ENCODE measurements around the gene MNS1. TPM values are rescaled to one million over a fixed set of nuclear protein-coding genes. Genes with fewer than 3 reads are reported as not detected.
"Not testable (repeated sequence)": the region's sequence is repeated elsewhere in the genome, so short reads cannot be mapped to it uniquely, and the experiment has no call there.

MNS1 gene
- total and polyA plus RNA-seq, 2 donors (not counting 1 experiment from before 2014, with no cell fraction given), result not detected

DNA sequence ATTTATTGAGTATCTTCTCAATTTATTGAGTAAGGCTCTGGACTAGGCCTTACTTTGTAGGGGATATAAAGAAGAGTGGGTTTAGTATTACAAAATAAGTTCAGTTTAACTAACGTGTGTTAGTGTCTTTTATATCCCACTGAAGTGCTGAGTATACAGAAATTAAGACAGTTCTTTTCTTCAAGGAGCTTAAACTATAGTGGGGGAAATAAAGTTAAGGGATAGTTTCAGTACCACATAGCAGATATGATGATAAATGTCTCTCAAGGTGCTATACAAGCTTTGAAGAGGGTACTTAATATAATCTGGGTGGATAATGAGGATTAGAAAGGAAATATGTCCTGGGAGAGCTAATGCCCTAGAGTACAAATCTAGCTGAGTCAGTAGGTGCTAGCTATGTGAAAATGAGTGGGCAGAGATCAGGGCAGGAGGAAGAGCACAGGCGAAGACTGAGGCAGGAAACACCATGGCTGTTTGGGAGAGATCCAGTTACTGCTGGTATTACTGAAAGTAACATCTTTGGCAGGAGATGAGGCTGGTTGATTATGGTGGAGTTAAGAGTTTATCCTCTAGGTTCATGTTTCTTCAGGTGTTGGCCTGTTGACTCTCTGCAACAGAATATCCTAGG is 53.7 kb downstream of the MNS1 start:
- Histone ChIP-seq H3K4me3 (ENCODE audit: control extremely low read depth in 1 of 5, extremely low read depth in 1 of 5, insufficient read depth in 1 of 5, low read depth in 2 of 5, low read length in 4 of 5) (no peak overlapping the region), H3K4me1 (ENCODE audit: control insufficient read depth in 2 of 2, insufficient read depth in 2 of 2, low read length in 2 of 2) (no peaks in the 10 kb centered on the region), H3K4me2 (replicated peaks; ENCODE audit: low read depth, low read length, poor library complexity, severe bottlenecking) (no peak overlapping the region), H3K36me3 (replicated peaks in 1 of 2; ENCODE audit: control extremely low read depth in 1 of 2, control insufficient read depth in 1 of 2, extremely low read depth in 1 of 2, insufficient read depth in 2 of 2, low read length in 1 of 2) (no peaks in the 10 kb centered on the region), H3K27me3 (replicated peaks in 1 of 4; ENCODE audit: control extremely low read depth in 1 of 4, control insufficient read depth in 3 of 4, insufficient read depth in 4 of 4, low read length in 3 of 4) (no peaks in the 10 kb centered on the region), H3K79me2 (ENCODE audit: control insufficient read depth, insufficient read depth, low read length) (no peaks in the 10 kb centered on the region), H3K27ac (ENCODE audit: low read length in 2 of 2) (no peak overlapping the region), H4K20me1 (ENCODE audit: control insufficient read depth, insufficient read depth, low read length, poor library complexity, severe bottlenecking) (no peaks in the 10 kb centered on the region), H3K9me3 (ENCODE audit: control extremely low read depth in 1 of 3, control insufficient read depth in 2 of 3, insufficient read depth in 1 of 3, low read length in 2 of 3) (peaks cover 0 to under 1% (median 0%) of the 10 kb centered on the region in 3 donors), H2AFZ (ENCODE audit: insufficient read depth, low read depth, low read length, poor library complexity, severe bottlenecking) (no peak overlapping the region), H3K9ac (ENCODE audit: low read length) (no peak overlapping the region)
- no peak for TF ChIP-seq EZH2 (IDR thresholded peaks at IDR 0.05; ENCODE audit: borderline replicate concordance, insufficient read depth, low read depth, low read length, poor library complexity, severe bottlenecking)
- TF ChIP-seq, protein P1, sequence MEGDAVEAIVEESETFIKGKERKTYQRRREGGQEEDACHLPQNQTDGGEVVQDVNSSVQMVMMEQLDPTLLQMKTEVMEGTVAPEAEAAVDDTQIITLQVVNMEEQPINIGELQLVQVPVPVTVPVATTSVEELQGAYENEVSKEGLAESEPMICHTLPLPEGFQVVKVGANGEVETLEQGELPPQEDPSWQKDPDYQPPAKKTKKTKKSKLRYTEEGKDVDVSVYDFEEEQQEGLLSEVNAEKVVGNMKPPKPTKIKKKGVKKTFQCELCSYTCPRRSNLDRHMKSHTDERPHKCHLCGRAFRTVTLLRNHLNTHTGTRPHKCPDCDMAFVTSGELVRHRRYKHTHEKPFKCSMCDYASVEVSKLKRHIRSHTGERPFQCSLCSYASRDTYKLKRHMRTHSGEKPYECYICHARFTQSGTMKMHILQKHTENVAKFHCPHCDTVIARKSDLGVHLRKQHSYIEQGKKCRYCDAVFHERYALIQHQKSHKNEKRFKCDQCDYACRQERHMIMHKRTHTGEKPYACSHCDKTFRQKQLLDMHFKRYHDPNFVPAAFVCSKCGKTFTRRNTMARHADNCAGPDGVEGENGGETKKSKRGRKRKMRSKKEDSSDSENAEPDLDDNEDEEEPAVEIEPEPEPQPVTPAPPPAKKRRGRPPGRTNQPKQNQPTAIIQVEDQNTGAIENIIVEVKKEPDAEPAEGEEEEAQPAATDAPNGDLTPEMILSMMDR (IDR thresholded peaks at IDR 0.05), result no peak
- no peaks in the 10 kb centered on the region for H3K4me1 Mint-ChIP-seq
- intact Hi-C loops (cut with micrococcal nuclease), result no loop called here
- POLR2A ChIA-PET, result no interaction called here
- CTCF ChIA-PET, result no interaction called here
- WGBS (ENCODE audit: insufficient coverage), result 100% methylated on average over 1 of the region's 2 CpGs
- no peak overlapping the region for H3K27ac Mint-ChIP-seq
- H3K27me3 Mint-ChIP-seq, result no peaks in the 10 kb centered on the region
- H3K4me3 Mint-ChIP-seq, result no peak overlapping the region
- DNase-seq (no peak), ATAC-seq (ENCODE audit: low read depth) (no peak)
- H3K9me3 Mint-ChIP-seq (ENCODE audit: insufficient read depth), result no peaks in the 10 kb centered on the region

DNA sequence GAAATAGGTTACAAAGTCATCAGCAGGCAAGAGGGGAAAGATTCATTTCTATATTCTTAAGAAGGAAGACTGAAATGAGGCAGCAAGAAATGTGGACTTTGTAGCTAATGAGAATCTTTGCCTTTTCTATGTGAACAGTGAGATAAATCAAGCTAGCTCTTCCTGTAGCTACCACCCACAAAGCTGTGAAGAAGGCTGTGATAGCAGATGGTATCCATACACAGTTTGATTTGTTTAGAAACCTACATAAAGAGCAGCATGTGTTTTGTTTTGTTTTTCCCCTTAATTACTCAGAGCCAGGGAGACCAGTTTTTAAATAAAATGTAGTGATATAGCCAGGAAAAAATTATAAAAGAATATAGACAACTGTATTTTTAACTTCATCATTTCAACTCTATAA is 54.2 kb downstream of the MNS1 start:
- H4K20me1 ChIP-seq (ENCODE audit: control insufficient read depth, insufficient read depth, low read length, poor library complexity, severe bottlenecking), result no peaks in the 10 kb centered on the region
- H3K79me2 ChIP-seq (ENCODE audit: control insufficient read depth, insufficient read depth, low read length), result no peaks in the 10 kb centered on the region
- H3K4me1 Mint-ChIP-seq, result no peaks in the 10 kb centered on the region
- no peak overlapping the region for H3K4me3 ChIP-seq (ENCODE audit: control extremely low read depth in 1 of 5, extremely low read depth in 1 of 5, insufficient read depth in 1 of 5, low read depth in 2 of 5, low read length in 4 of 5)
- no peak overlapping the region for H3K9ac ChIP-seq (ENCODE audit: low read length)
- H3K27ac Mint-ChIP-seq, result no peak overlapping the region
- no peak overlapping the region for H3K27ac ChIP-seq (ENCODE audit: low read length in 2 of 2)
- H3K4me1 ChIP-seq (ENCODE audit: control insufficient read depth in 2 of 2, insufficient read depth in 2 of 2, low read length in 2 of 2), result no peaks in the 10 kb centered on the region
- H3K9me3 Mint-ChIP-seq (ENCODE audit: insufficient read depth), result no peaks in the 10 kb centered on the region
- TF ChIP-seq, protein P1 (IDR thresholded peaks at IDR 0.05), result no peak
- TF ChIP-seq EZH2 (IDR thresholded peaks at IDR 0.05; ENCODE audit: borderline replicate concordance, insufficient read depth, low read depth, low read length, poor library complexity, severe bottlenecking), result no peak
- peaks cover 0 to 1% (median 0%) of the 10 kb centered on the region in 3 donors for H3K9me3 ChIP-seq (ENCODE audit: control extremely low read depth in 1 of 3, control insufficient read depth in 2 of 3, insufficient read depth in 1 of 3, low read length in 2 of 3)
- H2AFZ ChIP-seq (ENCODE audit: insufficient read depth, low read depth, low read length, poor library complexity, severe bottlenecking), result no peak overlapping the region
- intact Hi-C loops (cut with micrococcal nuclease), result no loop called here
- CTCF ChIA-PET, result no interaction called here
- ATAC-seq (ENCODE audit: low read depth) (no peak), DNase-seq (no peak)
- no peaks in the 10 kb centered on the region for H3K36me3 ChIP-seq (replicated peaks in 1 of 2; ENCODE audit: control extremely low read depth in 1 of 2, control insufficient read depth in 1 of 2, extremely low read depth in 1 of 2, insufficient read depth in 2 of 2, low read length in 1 of 2)
- POLR2A ChIA-PET, result no interaction called here
- no peaks in the 10 kb centered on the region for H3K27me3 Mint-ChIP-seq
- H3K4me3 Mint-ChIP-seq, result no peak overlapping the region
- no peak overlapping the region for H3K4me2 ChIP-seq (replicated peaks; ENCODE audit: low read depth, low read length, poor library complexity, severe bottlenecking)
- H3K27me3 ChIP-seq (replicated peaks in 1 of 4; ENCODE audit: control extremely low read depth in 1 of 4, control insufficient read depth in 3 of 4, insufficient read depth in 4 of 4, low read length in 3 of 4), result no peaks in the 10 kb centered on the region

DNA sequence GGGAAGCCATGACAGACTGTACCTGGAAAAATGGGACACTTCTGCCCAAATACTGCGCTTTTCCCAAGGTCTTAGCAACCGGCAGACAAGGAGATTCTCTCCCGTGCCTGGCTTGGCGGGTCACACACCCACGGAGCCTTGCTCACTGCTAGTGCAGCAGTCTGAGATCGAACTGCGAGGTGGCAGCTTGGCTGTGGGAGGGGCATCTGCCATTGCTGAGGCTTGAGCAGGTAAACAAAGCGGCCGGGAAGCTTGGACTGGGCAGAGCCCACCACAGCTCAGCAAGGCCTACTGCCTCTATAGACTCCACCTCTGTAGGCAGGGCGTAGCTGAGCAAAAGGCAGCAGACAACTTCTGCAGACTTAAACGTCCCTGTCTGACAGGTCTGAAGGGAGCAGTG is 65.7 kb downstream of the MNS1 start:
- H2AFZ ChIP-seq (ENCODE audit: insufficient read depth, low read depth, low read length, poor library complexity, severe bottlenecking); H3K36me3 ChIP-seq (replicated peaks in 1 of 2; ENCODE audit: control extremely low read depth in 1 of 2, control insufficient read depth in 1 of 2, extremely low read depth in 1 of 2, insufficient read depth in 2 of 2, low read length in 1 of 2); CTCF ChIA-PET; H3K9ac ChIP-seq (ENCODE audit: low read length); H4K20me1 ChIP-seq (ENCODE audit: control insufficient read depth, insufficient read depth, low read length, poor library complexity, severe bottlenecking); H3K27ac Mint-ChIP-seq; H3K27me3 ChIP-seq (replicated peaks in 1 of 4; ENCODE audit: control extremely low read depth in 1 of 4, control insufficient read depth in 3 of 4, insufficient read depth in 4 of 4, low read length in 3 of 4); intact Hi-C loops (cut with micrococcal nuclease); H3K4me1 Mint-ChIP-seq; H3K27me3 Mint-ChIP-seq; H3K9me3 ChIP-seq (ENCODE audit: control extremely low read depth in 1 of 3, control insufficient read depth in 2 of 3, insufficient read depth in 1 of 3, low read length in 2 of 3); H3K4me3 ChIP-seq (ENCODE audit: control extremely low read depth in 1 of 5, extremely low read depth in 1 of 5, insufficient read depth in 1 of 5, low read depth in 2 of 5, low read length in 4 of 5); H3K4me2 ChIP-seq (replicated peaks; ENCODE audit: low read depth, low read length, poor library complexity, severe bottlenecking); ATAC-seq (ENCODE audit: low read depth); H3K9me3 Mint-ChIP-seq (ENCODE audit: insufficient read depth); H3K4me1 ChIP-seq (ENCODE audit: control insufficient read depth in 2 of 2, insufficient read depth in 2 of 2, low read length in 2 of 2); H3K4me3 Mint-ChIP-seq; DNase-seq; H3K27ac ChIP-seq (ENCODE audit: low read length in 2 of 2); POLR2A ChIA-PET; H3K79me2 ChIP-seq (ENCODE audit: control insufficient read depth, insufficient read depth, low read length): not testable (repeated sequence)
- WGBS (ENCODE audit: insufficient coverage), result 99% methylated on average over 10 of the region's 11 CpGs

Measured in B cell (primary cell).